ENCODE measurements around the gene NDUFA7.

Gene NDUFA7

GRCh38 chr19:8307965-8308866 is 13.0 kb downstream of the NDUFA7 start, which contains the start of gene CD320:
TSS of gene CD320 (minus strand) at chr19:8308358. CDS start at chr19:8308290, 68 bp downstream.
- TF ChIP-seq ZFX (IDR thresholded peaks at IDR 0.05) (peak; percentile 85; the same call in 1 of the 2 replicates), CTCF (conservative IDR thresholded peaks at IDR 0.05) (no peak)
- H3K27ac ChIP-seq = peak within 1 kb of the TSS; percentile 91

- no peak for TF ChIP-seq ZFX (IDR thresholded peaks at IDR 0.05)
- no peak for TF ChIP-seq CTCF (conservative IDR thresholded peaks at IDR 0.05)
Observed at GRCh38 chr19:8307400-8307964, 13.7 kb downstream of the NDUFA7 start.

GRCh38 chr19:8306235-8307054 is 14.7 kb downstream of the NDUFA7 start:
- TF ChIP-seq CTCF (conservative IDR thresholded peaks at IDR 0.05) (no peak), ZFX (IDR thresholded peaks at IDR 0.05) (no peak)

More at GRCh38 chr19:8307400-8307964, 13.7 kb downstream of the NDUFA7 start:
- H3K27ac ChIP-seq = peak overlapping the region; percentile 91

GRCh38 chr19:8305798-8306197 is 15.4 kb downstream of the NDUFA7 start:
- peak overlapping the region; percentile 91 for H3K27ac ChIP-seq
- TF ChIP-seq ZFX (IDR thresholded peaks at IDR 0.05) (no peak), CTCF (conservative IDR thresholded peaks at IDR 0.05) (no peak)

More at GRCh38 chr19:8306235-8307054, 14.7 kb downstream of the NDUFA7 start:
- peak overlapping the region; percentile 91 for H3K27ac ChIP-seq

- H3K27ac ChIP-seq = no peak overlapping the region
- TF ChIP-seq CTCF (conservative IDR thresholded peaks at IDR 0.05) (no peak), ZFX (IDR thresholded peaks at IDR 0.05) (no peak)
Observed at GRCh38 chr19:8304841-8305621, 16.1 kb downstream of the NDUFA7 start.

- no peak overlapping the region for H3K27ac ChIP-seq
- TF ChIP-seq ZFX (IDR thresholded peaks at IDR 0.05) = no peak
- no peak for TF ChIP-seq CTCF (conservative IDR thresholded peaks at IDR 0.05)
Observed at GRCh38 chr19:8302734-8303133, 18.4 kb downstream of the NDUFA7 start.

All from C4-2B (cell line).